SK-N-SH treated with all-trans-retinoic acid at 6 μM for 48 hours (cell line): ENCODE data around the gene CCDC178.

Experiments used
- ARNTL ChIP-seq: fragments of 450-650 bp; formaldehyde crosslinking; IDR thresholded peaks from 2 replicates; pipeline ENCODE4 v1.5.0; 2020; ENCODE audit warnings: low read depth, mild to moderate bottlenecking, moderate library complexity, borderline replicate concordance
- ISL1 ChIP-seq: fragments of 250-450 bp; sonication (Bioruptor Pico); IDR thresholded peaks from 2 replicates; pipeline ENCODE4 v2.1.2; 2022; ENCODE audit warnings: mild to moderate bottlenecking, moderate library complexity
- OSR1 ChIP-seq: fragments of 250-450 bp; sonication (Bioruptor Pico); IDR thresholded peaks from 2 replicates; pipeline ENCODE4 v1.8.0; 2022; ENCODE audit warnings: moderate library complexity, mild to moderate bottlenecking, inconsistent platforms
- ZFP3 ChIP-seq: fragments of 250-450 bp; sonication (Bioruptor Pico); IDR thresholded peaks from 2 replicates; pipeline ENCODE4 v1.5.0; 2020; ENCODE audit warnings: mild to moderate bottlenecking, moderate library complexity
- ZFP30 ChIP-seq: fragments of 450-650 bp; formaldehyde crosslinking; IDR thresholded peaks from 2 replicates; pipeline ENCODE4 v1.5.0; 2022; ENCODE audit warnings: mild to moderate bottlenecking, moderate library complexity
- ZNF565 ChIP-seq: fragments of 450-650 bp; formaldehyde crosslinking; conservative IDR thresholded peaks from 2 replicates; pipeline ENCODE4 v1.5.0; 2020; ENCODE audit warnings: low read depth, mild to moderate bottlenecking, moderate library complexity
- ZNF8 ChIP-seq: fragments of 450-650 bp; formaldehyde crosslinking; IDR thresholded peaks from 2 replicates; pipeline ENCODE4 v1.5.0; 2020; ENCODE audit warnings: mild to moderate bottlenecking, moderate library complexity
- TF ChIP-seq, protein P1 (sequence below): fragments of 250-450 bp; sonication (Bioruptor Pico); IDR thresholded peaks from 2 replicates; pipeline ENCODE4 v1.8.0; 2021; ENCODE audit warnings: low read depth, mild to moderate bottlenecking, moderate library complexity, borderline replicate concordance
- TF ChIP-seq, protein P2 (sequence below): fragments of 250-450 bp; sonication (Bioruptor Pico); IDR thresholded peaks from 2 replicates; pipeline ENCODE4 v1.5.1; 2021; ENCODE audit warnings: mild to moderate bottlenecking, moderate library complexity
- TF ChIP-seq, protein P3 (sequence below): fragments of 250-450 bp; sonication (Bioruptor Pico); IDR thresholded peaks from 2 replicates; pipeline ENCODE4 v1.5.1; 2020; ENCODE audit warnings: low read depth, mild to moderate bottlenecking, moderate library complexity
- TF ChIP-seq, protein P4 (sequence below): fragments of 250-450 bp; sonication (Bioruptor Pico); IDR thresholded peaks from 2 replicates; pipeline ENCODE4 v1.8.0; 2020; ENCODE audit warnings: mild to moderate bottlenecking, moderate library complexity, borderline replicate concordance

DNA sequence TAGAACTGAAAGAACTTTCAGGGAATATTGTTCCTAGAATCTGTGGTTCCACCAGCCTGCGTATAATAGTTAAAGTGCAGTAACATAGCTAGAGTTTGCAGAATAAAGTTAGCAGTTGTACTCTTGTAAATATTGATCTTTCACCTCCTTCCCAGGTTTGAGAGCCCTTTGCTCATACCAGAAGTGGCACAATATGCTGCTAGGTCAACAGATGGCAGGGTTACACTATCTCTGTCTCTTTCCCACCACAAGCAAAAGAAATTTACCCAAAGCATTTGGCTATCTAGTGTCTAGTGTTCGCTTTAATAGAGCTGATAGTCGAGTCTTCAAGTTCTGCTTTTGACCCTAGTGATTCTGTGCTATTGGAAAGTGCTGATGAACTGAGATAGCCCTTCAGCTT, 548.7 kb downstream of the CCDC178 start:
- no peak for TF ChIP-seq ARNTL (CRISPR knock-in tag)
- TF ChIP-seq ZNF565 (CRISPR knock-in tag) = no peak
- TF ChIP-seq, protein P1, sequence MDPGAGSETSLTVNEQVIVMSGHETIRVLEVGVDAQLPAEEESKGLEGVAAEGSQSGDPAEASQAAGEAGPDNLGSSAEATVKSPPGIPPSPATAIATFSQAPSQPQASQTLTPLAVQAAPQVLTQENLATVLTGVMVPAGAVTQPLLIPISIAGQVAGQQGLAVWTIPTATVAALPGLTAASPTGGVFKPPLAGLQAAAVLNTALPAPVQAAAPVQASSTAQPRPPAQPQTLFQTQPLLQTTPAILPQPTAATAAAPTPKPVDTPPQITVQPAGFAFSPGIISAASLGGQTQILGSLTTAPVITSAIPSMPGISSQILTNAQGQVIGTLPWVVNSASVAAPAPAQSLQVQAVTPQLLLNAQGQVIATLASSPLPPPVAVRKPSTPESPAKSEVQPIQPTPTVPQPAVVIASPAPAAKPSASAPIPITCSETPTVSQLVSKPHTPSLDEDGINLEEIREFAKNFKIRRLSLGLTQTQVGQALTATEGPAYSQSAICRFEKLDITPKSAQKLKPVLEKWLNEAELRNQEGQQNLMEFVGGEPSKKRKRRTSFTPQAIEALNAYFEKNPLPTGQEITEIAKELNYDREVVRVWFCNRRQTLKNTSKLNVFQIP (CRISPR knock-in tag) = no peak
- TF ChIP-seq, protein P2, sequence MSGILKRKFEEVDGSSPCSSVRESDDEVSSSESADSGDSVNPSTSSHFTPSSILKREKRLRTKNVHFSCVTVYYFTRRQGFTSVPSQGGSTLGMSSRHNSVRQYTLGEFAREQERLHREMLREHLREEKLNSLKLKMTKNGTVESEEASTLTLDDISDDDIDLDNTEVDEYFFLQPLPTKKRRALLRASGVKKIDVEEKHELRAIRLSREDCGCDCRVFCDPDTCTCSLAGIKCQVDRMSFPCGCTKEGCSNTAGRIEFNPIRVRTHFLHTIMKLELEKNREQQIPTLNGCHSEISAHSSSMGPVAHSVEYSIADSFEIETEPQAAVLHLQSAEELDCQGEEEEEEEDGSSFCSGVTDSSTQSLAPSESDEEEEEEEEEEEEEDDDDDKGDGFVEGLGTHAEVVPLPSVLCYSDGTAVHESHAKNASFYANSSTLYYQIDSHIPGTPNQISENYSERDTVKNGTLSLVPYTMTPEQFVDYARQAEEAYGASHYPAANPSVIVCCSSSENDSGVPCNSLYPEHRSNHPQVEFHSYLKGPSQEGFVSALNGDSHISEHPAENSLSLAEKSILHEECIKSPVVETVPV = no peak
- TF ChIP-seq, protein P3, sequence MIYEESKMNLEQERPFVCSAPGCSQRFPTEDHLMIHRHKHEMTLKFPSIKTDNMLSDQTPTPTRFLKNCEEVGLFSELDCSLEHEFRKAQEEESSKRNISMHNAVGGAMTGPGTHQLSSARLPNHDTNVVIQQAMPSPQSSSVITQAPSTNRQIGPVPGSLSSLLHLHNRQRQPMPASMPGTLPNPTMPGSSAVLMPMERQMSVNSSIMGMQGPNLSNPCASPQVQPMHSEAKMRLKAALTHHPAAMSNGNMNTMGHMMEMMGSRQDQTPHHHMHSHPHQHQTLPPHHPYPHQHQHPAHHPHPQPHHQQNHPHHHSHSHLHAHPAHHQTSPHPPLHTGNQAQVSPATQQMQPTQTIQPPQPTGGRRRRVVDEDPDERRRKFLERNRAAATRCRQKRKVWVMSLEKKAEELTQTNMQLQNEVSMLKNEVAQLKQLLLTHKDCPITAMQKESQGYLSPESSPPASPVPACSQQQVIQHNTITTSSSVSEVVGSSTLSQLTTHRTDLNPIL (CRISPR knock-in tag) = no peak
- no peak for TF ChIP-seq ZFP30 (CRISPR knock-in tag)
- TF ChIP-seq ZFP3 (CRISPR knock-in tag) = no peak
- TF ChIP-seq ZNF8 (CRISPR knock-in tag) = no peak
- TF ChIP-seq ISL1 (CRISPR knock-in tag) = no peak
- TF ChIP-seq, protein P4, sequence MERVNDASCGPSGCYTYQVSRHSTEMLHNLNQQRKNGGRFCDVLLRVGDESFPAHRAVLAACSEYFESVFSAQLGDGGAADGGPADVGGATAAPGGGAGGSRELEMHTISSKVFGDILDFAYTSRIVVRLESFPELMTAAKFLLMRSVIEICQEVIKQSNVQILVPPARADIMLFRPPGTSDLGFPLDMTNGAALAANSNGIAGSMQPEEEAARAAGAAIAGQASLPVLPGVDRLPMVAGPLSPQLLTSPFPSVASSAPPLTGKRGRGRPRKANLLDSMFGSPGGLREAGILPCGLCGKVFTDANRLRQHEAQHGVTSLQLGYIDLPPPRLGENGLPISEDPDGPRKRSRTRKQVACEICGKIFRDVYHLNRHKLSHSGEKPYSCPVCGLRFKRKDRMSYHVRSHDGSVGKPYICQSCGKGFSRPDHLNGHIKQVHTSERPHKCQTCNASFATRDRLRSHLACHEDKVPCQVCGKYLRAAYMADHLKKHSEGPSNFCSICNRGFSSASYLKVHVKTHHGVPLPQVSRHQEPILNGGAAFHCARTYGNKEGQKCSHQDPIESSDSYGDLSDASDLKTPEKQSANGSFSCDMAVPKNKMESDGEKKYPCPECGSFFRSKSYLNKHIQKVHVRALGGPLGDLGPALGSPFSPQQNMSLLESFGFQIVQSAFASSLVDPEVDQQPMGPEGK (CRISPR knock-in tag) = no peak
- no peak for TF ChIP-seq OSR1 (CRISPR knock-in tag)
